SK-N-SH (cell line): Measurements from ENCODE around the gene PRKG1. TPM values are rescaled to one million over a fixed set of nuclear protein-coding genes. Genes with fewer than 3 reads are reported as not detected.
A peak's percentile ranks its signal among the peaks of the same experiment; 100 is the strongest.

ENCODE experiments used
- CTCF ChIA-PET: fragments of 300-600, 350-600 bp; formaldehyde crosslinking; extraction: SDS; loops from one replicate; lab custom pipeline; 2021; lab: Yijun Ruan, JAX
- POLR2A ChIA-PET: fragments of 350-600 bp; sonication (Branson Sonifier 250); formaldehyde crosslinking; extraction: SDS; loops from one replicate; lab custom pipeline; 2020; ENCODE audit warnings: antibody characterized with exemption, inconsistent platforms; lab: Yijun Ruan, JAX
- DNase-seq: peaks from one replicate; pipeline ENCODE4 v3.0.0; 2012
- H2AFZ ChIP-seq: fragments of 200-600 bp; sonication (generic); 2 replicates; pipeline ENCODE4 v1.8.1; 2016; ENCODE audit warnings: antibody characterized with exemption, mild to moderate bottlenecking, low read depth
- H3F3A ChIP-seq: fragments of 200-600 bp; sonication (generic); replicated peaks from 2 replicates; pipeline ENCODE3; 2016; ENCODE audit warnings: antibody characterized with exemption, mild to moderate bottlenecking; ENCODE audit not compliant: insufficient read depth
- H3K27ac ChIP-seq, 2 experiments: fragments of 200-500 bp in 1 of 2; fragments of 200-600 bp in 1 of 2; sonication (Bioruptor generic) in 1 of 2; sonication (generic), shearing (Covaris generic) in 1 of 2; 2 replicates each; pipeline versions ENCODE4 v1.5.1 to v1.6.1; 2014 to 2016; ENCODE audit warnings: low read depth in 2 of 2, inconsistent platforms in 1 of 2, low read length in 1 of 2, mild to moderate bottlenecking in 1 of 2, mixed read lengths in 1 of 2
- H3K27me3 ChIP-seq: fragments of 200-600 bp; sonication (generic), shearing (Covaris generic); 2 replicates; pipeline ENCODE4 v1.6.1; 2016; ENCODE audit warnings: mixed run types; ENCODE audit not compliant: insufficient read depth
- H3K36me3 ChIP-seq, 2 experiments: fragments of 200-500 bp in 1 of 2; fragments of 200-600 bp in 1 of 2; sonication (Bioruptor generic) in 1 of 2; sonication (generic) in 1 of 2; replicated peaks in 1 of 2; 2 replicates each; pipeline versions ENCODE3 to v1.5.1; 2014 to 2016; ENCODE audit warnings: low read length in 1 of 2, mild to moderate bottlenecking in 1 of 2; ENCODE audit not compliant: insufficient read depth in 2 of 2, control insufficient read depth in 1 of 2
- H3K4me1 ChIP-seq, 2 experiments: fragments of 200-500 bp in 1 of 2; fragments of 200-600 bp in 1 of 2; sonication (Bioruptor generic) in 1 of 2; sonication (generic), shearing (Covaris generic) in 1 of 2; 2 replicates each; pipeline versions ENCODE4 v1.5.1 to v1.6.1; 2014 to 2016; ENCODE audit warnings: low read depth in 1 of 2, low read length in 1 of 2, mixed run types in 1 of 2; ENCODE audit not compliant: insufficient read depth in 2 of 2, control insufficient read depth in 1 of 2
- H3K4me2 ChIP-seq: fragments of 200-600 bp; sonication (generic), shearing (Covaris generic); 2 replicates; pipeline ENCODE4 v1.6.1; 2017; ENCODE audit warnings: mixed run types
- H3K4me3 ChIP-seq, 2 experiments: fragments of 200-500 bp in 1 of 2; fragments of 200-600 bp in 1 of 2; sonication (Bioruptor generic) in 1 of 2; sonication (generic), shearing (Covaris generic) in 1 of 2; 2 replicates each; pipeline versions ENCODE4 v1.5.1 to v1.8.1; 2014 to 2016; ENCODE audit warnings: low read depth in 2 of 2, inconsistent platforms in 1 of 2, low read length in 1 of 2, mild to moderate bottlenecking in 1 of 2, mixed read lengths in 1 of 2, moderate library complexity in 1 of 2
- H3K79me2 ChIP-seq: fragments of 200-600 bp; sonication (generic); 2 replicates; pipeline ENCODE4 v1.8.1; 2017; ENCODE audit warnings: mild to moderate bottlenecking; ENCODE audit not compliant: insufficient read depth
- H3K9ac ChIP-seq: fragments of 200-600 bp; sonication (generic); 2 replicates; pipeline ENCODE4 v1.6.1; 2017; ENCODE audit warnings: mixed run types
- H3K9me2 ChIP-seq: fragments of 200-600 bp; sonication (generic); 2 replicates; pipeline ENCODE4 v1.6.1; 2017; ENCODE audit warnings: mixed run types
- H3K9me3 ChIP-seq: fragments of 200-600 bp; sonication (generic); 2 replicates; pipeline ENCODE4 v1.6.1; 2017; ENCODE audit warnings: mixed run types, mild to moderate bottlenecking, moderate library complexity
- H4K20me1 ChIP-seq: fragments of 200-600 bp; sonication (generic); 2 replicates; pipeline ENCODE4 v1.6.1; 2017; ENCODE audit warnings: mild to moderate bottlenecking, mixed run types; ENCODE audit not compliant: insufficient read depth
- EP300 ChIP-seq, 2 experiments: IDR thresholded peaks; 2 replicates each; pipeline versions ENCODE4 v1.4.0 to v1.6.1; 2012; ENCODE audit warnings: borderline replicate concordance in 1 of 2, low read depth in 1 of 2, low read length in 1 of 2
- EZH2phosphoT487 ChIP-seq: fragments of 200-600 bp; sonication (generic); IDR thresholded peaks from 2 replicates; pipeline ENCODE4 v1.6.1; 2017; ENCODE audit warnings: low read depth, mixed run types, mild to moderate bottlenecking, antibody characterized with exemption, moderate library complexity, borderline replicate concordance
- MAX ChIP-seq: IDR thresholded peaks from 2 replicates; pipeline ENCODE4 v1.4.0; 2012; ENCODE audit warnings: low read depth
- MEF2A ChIP-seq: IDR thresholded peaks from 2 replicates; pipeline ENCODE4 v1.4.0; 2012; ENCODE audit warnings: low read depth, borderline replicate concordance
- MXI1 ChIP-seq: IDR thresholded peaks from 2 replicates; pipeline ENCODE4 v1.6.1; 2012; ENCODE audit warnings: mild to moderate bottlenecking, low read depth, low read length, improper control_type of control experiment
- NRF1 ChIP-seq: IDR thresholded peaks from 2 replicates; pipeline ENCODE4 v1.6.1; 2012; ENCODE audit warnings: low read depth, mild to moderate bottlenecking, low read length
- PBX3 ChIP-seq: IDR thresholded peaks from 2 replicates; pipeline ENCODE4; 2012
- REST ChIP-seq: IDR thresholded peaks from 2 replicates; pipeline ENCODE4 v1.6.1; 2012; ENCODE audit warnings: mild to moderate bottlenecking, low read depth, low read length, moderate library complexity
- TCF12 ChIP-seq: IDR thresholded peaks from 2 replicates; pipeline ENCODE4 v1.4.0; 2012
- TEAD4 ChIP-seq: IDR thresholded peaks from 2 replicates; pipeline ENCODE4 v1.4.0; 2012; ENCODE audit warnings: mild to moderate bottlenecking, borderline replicate concordance; ENCODE audit not compliant: insufficient read depth
- USF2 ChIP-seq: fragments of 150-350 bp; IDR thresholded peaks from 2 replicates; pipeline ENCODE4 v1.6.1; 2017; ENCODE audit warnings: antibody characterized with exemption, low read length, low read depth, borderline replicate concordance
- YY1 ChIP-seq: IDR thresholded peaks from 2 replicates; pipeline ENCODE4 v1.4.0; 2012; ENCODE audit warnings: low read depth, mild to moderate bottlenecking
- ZBTB33 ChIP-seq: IDR thresholded peaks from 2 replicates; pipeline ENCODE4 v1.4.0; 2012; ENCODE audit warnings: low read depth, borderline replicate concordance
- WGBS: methylation state at CpG from one replicate; pipeline ENCODE4 v1.1.6; 2017; ENCODE audit warnings: low lambda C conversion rate; 5-methylcytosine and 5-hydroxymethylcytosine counted together
- polyA plus RNA-seq, 3 experiments: library from polyadenylated mRNA; depleted of rRNA; stranded (reverse); fragments of >200 nt; gene quantifications; 2 replicates each; pipeline ENCODE4 v1.2.3, GENCODE V29; 2012

The PRKG1 gene
- polyA plus RNA-seq, 1 of the 3 experiments (the other 2 are of a cell fraction) = 4.1 TPM

- 70% methylated on average over 2 of the region's 2 CpGs for WGBS
- no peak overlapping the region for H3K27ac ChIP-seq
- H3K27me3 ChIP-seq = no peaks in the 10 kb centered on the region
- no peaks in the 10 kb centered on the region; a peak in 1 of 4 replicates for H3K4me1 ChIP-seq
- no peak overlapping the region for H3K9ac ChIP-seq
- CTCF ChIA-PET = interaction anchor here (1.0 to 3.9 kb wide), 3 partner anchors 13 to 59 kb away, joined by 3 to 20 read pairs (median 4); no protein-coding TSS in a partner anchor
- POLR2A ChIA-PET = no interaction called here
- no peak overlapping the region for H3K4me3 ChIP-seq
- no peak overlapping the region for H3K4me2 ChIP-seq
- no peak overlapping the region for H2AFZ ChIP-seq
- no peak for DNase-seq
- no peaks in the 10 kb centered on the region for H3K9me3 ChIP-seq
- no peaks in the 10 kb centered on the region for H3K79me2 ChIP-seq
- no peaks in the 10 kb centered on the region for H3K9me2 ChIP-seq
- TF ChIP-seq MEF2A = no peak
- no peak for TF ChIP-seq NRF1
- no peak for TF ChIP-seq EP300 (IDR thresholded peaks at IDR 0.05; ENCODE audit: borderline replicate concordance in 1 of 2, low read depth in 1 of 2, low read length in 1 of 2)
- TF ChIP-seq YY1 = no peak
- no peak for TF ChIP-seq ZBTB33
- no peak for TF ChIP-seq MXI1
- no peak for TF ChIP-seq REST
- TF ChIP-seq TEAD4 = no peak
- H4K20me1 ChIP-seq = no peaks in the 10 kb centered on the region
- H3K36me3 ChIP-seq = no peaks in the 10 kb centered on the region
- H3F3A ChIP-seq = peaks cover 5% of the 10 kb centered on the region
Measured at GRCh38 chr10:51375790-51376189, 301.5 kb downstream of the PRKG1 start.

GRCh38 chr10:51377070-51377931 is 303.0 kb downstream of the PRKG1 start:
- Histone ChIP-seq H3K36me3 (no peaks in the 10 kb centered on the region), H3K4me3 (no peak overlapping the region), H3K4me1 (no peaks in the 10 kb centered on the region; a peak in 1 of 4 replicates), H3K9me2 (no peaks in the 10 kb centered on the region), H4K20me1 (no peaks in the 10 kb centered on the region), H3K4me2 (0 out of 2 replicates have a peak overlapping the region, but pooled peaks have one; percentile 13), H3K79me2 (no peaks in the 10 kb centered on the region), H3K9ac (no peak overlapping the region), H3F3A (peaks cover 9% of the 10 kb centered on the region), H3K27ac (peak overlapping the region in 1 of 2 experiments; percentile 13; a peak in 1 of 4 replicates), H3K9me3 (no peaks in the 10 kb centered on the region), H3K27me3 (no peaks in the 10 kb centered on the region), H2AFZ (no peak overlapping the region)
- no peak for TF ChIP-seq PBX3
- no peak for TF ChIP-seq MAX
- no peak for TF ChIP-seq TEAD4
- TF ChIP-seq USF2 = no peak
- no peak for TF ChIP-seq TCF12
- TF ChIP-seq EZH2phosphoT487 = no peak
- 87% methylated on average over 4 of the region's 4 CpGs for WGBS
- DNase-seq = no peak
- ChIA-PET POLR2A (no interaction called here), CTCF (interaction anchor here (1.0 to 3.9 kb wide), 4 partner anchors 12 to 313 kb away, joined by 3 to 20 read pairs (median 5); no protein-coding TSS in a partner anchor)
